Measurements from ENCODE around the gene C22orf23.

Gene C22orf23

DNA sequence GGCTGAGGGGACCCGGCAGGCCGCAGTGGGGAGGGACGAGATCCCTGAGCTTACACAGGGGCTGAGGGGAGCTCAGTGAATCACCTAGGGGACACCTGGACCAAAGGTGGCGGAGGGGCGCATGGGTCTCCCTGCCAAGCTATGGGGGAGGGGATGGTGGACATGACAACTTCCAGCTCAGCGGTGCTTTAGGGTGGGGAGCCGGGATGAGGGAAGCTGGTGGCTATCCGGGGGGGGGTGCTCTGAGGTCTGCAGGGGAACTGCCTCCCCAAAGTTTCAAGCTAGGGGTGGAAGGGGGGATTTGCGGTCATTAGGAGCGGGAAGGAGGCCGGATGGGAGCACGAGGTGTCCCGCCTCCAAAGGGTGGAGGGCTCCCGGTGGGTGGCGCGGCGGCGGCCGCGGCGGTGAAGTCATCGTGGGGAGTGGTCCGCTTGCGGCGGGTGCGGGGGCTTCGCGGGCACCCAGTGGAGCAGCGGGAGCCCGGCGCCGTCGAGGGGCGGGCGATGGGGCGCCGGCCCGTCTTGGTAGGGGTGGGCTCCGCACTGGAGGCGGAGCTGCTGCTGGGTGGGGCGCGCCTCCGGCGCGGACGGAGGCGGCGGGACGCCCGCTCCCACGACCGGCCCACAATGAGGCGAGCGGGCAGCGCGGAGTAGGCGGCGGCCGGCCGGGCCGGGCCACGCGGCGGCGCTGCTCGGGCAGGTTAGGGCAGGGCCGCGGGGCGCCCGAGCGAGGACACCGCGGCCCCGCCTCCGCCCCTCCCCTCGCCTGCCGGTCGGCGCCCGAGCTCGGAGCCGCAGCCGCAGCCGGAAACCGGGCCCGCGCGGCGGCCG is 47.7 kb downstream of the C22orf23 start, which contains the start of gene MICALL1:
Gene MICALL1 (plus strand): TSS at position 764 of the 830 bp plus-strand sequence. CDS start 126 bp downstream, outside the sequence.
- DNase-seq (ENCODE audit: low read depth in 2 of 3, low spot score in 1 of 3), result peak in 2 of 3 donors; percentile 37 to 62

DNA sequence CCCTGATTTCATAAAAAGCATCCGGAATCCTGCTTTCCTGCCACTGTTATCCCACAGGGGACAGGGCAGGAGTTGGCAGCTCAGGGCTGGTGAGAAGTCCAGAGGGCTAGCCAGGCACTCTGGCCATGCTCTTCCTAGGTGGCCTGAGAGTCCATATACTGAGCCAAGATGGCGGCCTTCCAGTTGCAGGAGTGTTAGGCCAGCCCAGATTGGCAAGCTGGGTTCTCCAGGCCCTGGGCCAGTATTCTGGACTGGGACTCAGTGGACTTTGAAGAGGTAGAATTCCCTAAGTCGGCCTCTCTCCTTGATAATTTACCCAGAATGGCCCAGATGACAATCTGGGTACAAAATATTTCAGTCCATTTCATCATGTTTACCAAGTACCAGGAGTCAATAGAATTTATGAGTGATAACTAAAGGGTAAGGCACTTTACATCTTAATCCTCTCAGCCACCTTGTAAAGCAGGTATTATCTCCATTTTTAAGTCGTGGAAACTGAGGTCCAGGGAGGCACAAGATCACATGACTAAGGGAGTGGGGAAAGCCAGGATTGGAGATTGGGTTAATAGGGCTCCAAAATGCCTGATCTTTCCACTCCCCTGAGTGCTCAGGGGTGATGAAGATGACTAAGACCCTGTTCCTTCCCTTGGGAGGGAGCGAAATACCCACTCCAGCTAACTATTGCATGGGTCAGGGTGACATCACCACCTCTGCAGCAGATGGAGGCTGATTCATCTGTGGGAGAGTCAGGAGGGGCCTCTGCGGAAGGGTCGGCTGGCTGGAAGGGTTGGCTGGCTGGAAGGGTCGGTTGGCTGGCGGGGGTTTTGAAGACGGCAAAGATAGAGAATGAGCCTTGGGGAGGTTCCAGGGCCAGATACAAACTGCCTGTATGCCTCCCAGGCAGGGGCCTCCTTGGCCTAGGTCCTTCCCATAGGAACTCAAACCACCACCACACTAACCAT is 48.5 kb downstream of the C22orf23 start:
- DNase-seq (ENCODE audit: low read depth in 2 of 3, low spot score in 1 of 3), result no peak

DNA sequence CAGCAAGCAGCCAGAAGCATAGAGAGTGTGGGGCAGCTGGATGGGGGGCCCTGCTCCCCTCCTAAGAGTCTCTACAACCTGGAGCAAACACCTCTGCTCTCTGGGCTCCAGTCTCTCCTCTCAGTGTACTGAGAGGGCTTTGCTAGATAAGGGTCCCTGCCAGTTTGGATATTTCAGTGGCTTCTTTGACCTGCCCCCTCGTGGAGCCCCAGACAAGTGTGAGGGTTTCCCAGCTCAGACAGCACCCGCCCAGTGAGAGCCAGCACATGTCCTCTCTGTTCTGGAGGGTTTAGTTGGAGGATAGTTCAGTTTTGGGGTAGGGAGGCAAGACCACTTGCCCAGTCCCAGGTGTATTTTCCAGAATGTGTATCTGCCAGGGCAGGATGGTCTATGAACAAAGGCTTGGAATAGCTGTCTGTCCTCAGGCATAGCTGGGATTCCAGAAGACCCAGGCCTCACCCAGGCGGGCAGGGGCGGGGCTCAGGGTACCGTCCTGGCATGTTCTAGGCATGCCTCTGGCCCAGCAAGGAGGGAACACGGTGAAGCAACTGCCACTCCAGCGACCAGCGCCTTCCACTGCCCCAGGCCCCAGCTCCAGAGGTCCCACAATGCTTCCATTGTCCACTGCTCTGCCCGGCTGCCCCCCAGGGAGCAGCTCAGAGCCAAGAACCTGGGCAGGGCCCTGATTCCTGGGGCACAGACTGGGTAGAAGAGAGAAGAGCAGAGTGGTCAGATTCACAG is 54.8 kb downstream of the C22orf23 start:
- no peak for DNase-seq (ENCODE audit: low read depth in 2 of 3, low spot score in 1 of 3)

DNA sequence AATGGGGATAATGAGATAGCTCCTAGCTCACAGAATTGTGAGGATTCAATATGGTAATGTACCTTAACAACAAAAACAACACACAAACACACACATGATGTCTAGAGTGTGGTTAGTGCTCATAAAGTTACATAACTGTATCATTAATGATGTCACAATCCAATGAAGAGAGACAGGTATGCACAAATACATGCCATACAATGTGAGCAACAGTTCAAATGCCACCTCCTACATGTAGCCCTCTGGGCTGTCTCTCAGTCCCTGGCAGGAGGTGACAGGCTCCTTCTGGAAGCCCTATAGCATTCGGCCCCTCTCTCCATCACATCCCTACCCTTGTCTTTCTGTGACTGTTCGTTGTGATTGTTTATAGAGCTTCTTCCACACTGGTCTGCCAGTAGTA is 55.6 kb downstream of the C22orf23 start:
- DNase-seq (ENCODE audit: low read depth in 2 of 3, low spot score in 1 of 3), result no peak

DNA sequence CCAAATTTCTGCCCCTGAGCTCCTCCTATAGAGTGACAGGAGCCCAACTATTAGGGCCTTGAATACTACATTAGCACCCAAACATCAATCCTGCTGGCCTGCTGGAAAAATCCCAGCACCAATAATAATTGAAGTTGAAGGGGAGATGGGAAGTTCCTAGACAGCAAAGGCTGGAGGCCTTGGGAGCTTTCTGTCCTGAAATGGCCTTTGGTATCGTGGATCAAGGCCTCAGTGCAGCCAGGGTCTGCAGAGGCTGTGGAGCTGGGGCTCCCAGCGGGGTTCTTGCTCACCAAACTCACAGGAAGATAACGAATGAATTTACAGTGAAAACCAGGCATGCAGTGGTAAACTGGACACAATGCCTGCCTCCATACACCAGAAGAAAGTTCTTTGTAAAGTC is 56.5 kb downstream of the C22orf23 start:
- DNase-seq (ENCODE audit: low read depth in 2 of 3, low spot score in 1 of 3), result no peak

DNA sequence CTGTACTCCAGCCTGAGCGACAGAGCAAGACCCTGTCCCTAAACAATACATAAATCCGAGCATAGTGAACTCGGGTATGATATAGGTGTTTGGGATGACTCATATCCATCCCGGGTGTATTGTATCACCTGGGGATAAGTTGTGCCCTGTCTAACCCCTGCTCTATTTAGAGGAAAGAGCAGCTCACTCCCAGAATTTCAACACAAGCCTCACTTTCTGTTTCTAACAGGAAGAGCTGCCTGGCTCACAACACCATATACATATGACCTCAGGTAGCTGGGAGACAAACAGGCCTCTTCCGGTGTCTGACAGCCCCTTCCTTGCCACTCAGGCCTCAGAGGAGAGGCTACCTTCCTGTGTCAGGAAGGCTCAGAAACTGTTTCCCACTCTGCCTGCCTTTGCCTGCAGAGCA is 57.2 kb downstream of the C22orf23 start:
- no peak for DNase-seq (ENCODE audit: low read depth in 2 of 3, low spot score in 1 of 3)

DNA sequence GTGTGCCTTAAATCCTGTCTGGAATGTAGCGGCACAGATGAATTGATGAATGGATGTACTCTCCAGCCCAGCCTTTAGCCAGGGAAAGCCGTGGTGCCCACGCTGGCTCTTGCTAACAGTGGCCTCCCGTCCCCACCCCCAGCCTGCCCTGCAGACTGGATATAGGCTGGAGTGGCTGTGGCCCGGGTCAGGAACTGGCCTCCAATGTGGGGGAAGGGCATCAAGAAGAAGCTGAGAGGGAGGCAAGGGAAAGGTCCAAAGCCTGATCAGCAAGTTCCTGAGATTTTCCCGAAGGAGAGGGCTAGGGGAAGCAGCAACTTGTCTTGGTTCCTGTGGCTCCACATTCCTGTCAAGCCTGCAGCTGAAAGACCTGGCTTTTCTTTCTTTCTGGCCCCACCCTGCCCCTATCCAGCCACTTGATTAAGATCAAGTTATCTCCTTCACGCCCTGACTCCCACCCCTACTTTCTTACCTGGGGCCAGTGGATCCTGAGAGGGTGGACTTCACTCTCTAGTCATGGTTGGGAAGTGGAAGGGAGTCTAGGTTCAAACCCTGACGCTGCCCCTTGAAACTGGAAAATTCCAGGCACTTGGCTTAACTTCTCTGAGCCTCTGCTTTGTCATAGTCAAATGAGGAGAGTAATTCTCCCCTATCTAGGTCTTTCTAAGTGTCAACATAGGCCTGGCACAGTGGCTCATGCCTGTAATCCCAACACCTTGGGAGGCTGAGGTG is 58.3 kb downstream of the C22orf23 start:
- DNase-seq (ENCODE audit: low read depth in 2 of 3, low spot score in 1 of 3), result no peak

DNA sequence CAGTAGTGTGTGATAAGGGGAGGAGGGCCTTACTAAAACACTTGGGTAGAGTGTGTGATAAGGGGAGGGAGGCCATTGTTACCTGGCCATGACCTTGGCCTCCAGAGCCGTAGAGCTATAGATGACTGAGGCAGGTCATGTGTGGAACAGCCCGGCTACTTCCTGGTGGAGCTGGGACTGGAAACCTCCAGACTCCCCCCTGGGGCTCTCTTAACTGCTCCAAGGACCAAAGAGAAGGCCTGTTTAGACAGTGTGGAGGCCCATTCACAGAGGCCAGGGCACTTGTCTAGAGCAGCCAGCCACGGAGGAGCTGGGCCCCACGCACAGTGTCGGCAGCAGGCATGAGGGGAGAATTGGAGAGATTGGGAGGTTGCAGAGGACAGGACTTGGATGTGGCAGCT is 59.8 kb downstream of the C22orf23 start:
- no peak for DNase-seq (ENCODE audit: low read depth in 2 of 3, low spot score in 1 of 3)
